Inflammatory macrophage treated with lipopolysaccharide for 4 hours (primary cell): ENCODE data around the gene SERPINC1.
A peak's percentile ranks its signal among the peaks of the same experiment; 100 is the strongest.
"Not testable (repeated sequence)": the region's sequence is repeated elsewhere in the genome, so short reads cannot be mapped to it uniquely, and the experiment has no call there.

Experiments
- DNase-seq: peaks from one replicate; pipeline ENCODE4 v3.0.0-alpha.2; 2020

The SERPINC1 gene

DNA sequence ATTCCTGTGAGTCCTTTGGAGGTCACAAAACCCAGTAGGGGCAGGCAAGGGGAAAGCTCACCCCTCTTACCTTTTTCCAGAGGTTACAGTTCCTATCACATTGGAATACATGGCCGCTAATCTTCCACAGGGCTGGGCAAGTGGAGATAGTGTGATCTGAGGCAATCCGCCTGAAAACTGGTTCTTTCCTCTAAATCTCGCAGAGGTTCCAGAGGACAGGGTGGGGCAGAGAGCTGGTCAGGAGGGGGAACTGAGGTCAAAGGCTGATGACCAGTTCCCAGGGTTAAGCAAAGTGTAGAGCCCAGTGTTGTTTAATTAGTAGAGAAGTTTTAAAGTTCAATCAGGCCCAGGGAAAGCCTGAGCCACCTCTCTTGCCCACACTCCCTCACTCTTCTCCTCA, at the start of gene SERPINC1:
Gene SERPINC1, minus strand, starts transcription at position 179 of the 400 bp plus-strand sequence. Its CDS starts 68 bp downstream, at position 111.
- no peak for DNase-seq

DNA sequence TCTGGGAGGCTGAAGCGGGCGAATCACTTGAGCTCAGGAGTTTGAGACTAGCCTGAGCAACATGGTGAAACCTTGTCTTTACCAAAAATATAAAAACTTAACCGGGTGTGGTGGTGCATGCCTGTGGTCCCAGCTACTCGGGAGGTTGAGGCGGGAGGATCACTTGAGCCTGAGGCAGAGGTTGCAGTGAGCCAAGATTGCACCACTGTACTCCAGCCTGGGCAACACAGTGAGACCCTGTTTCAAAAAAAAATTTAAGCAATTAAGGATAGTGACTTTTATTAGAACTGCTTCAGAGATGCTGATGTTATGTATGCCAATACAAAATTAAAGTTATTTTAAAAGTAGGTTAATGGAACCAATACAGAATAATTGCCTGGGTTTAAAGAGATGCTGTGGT, 48.8 kb upstream of the SERPINC1 start:
- not testable (repeated sequence) for DNase-seq

DNA sequence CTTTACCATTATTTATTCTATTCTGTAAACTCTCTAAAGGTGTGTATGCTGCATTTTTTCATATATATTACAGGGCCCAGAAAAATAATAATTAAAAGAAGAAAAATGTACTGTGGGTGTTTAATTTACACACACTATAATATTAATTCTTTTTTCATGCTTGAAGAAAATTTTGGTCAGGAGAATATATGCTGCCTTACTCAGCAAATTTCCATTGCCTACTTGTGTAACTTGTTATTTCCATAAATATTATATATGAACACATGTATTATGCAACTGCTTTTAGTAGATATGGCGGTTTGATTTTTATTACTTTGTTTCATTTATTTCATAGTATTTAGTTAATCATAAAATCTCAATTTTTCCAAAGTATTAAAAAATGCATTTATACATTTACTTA, 46.4 kb upstream of the SERPINC1 start:
- DNase-seq = no peak

- peak; percentile 31 for DNase-seq
Measured at GRCh38 chr1:173960625-173961024, 43.5 kb upstream of the SERPINC1 start.

DNA sequence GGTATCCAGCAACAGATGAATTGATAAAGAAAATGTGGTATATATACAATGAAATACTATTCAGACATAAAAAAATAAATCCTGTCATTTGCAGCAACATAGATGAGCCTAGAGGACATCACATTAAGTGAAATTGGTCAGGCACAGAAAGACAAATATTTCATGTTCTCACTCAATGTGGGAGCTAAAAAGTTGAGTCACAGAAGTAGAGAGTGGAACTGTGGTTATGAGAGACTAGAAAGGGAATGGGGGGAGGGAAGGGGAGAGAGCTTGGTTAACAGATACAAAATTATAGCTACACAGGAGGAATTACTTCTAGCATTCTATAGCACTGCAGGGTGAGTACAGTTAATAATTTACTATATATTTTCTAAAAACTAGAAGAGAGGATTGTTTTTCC, 37.1 kb upstream of the SERPINC1 start:
- DNase-seq = no peak

DNA sequence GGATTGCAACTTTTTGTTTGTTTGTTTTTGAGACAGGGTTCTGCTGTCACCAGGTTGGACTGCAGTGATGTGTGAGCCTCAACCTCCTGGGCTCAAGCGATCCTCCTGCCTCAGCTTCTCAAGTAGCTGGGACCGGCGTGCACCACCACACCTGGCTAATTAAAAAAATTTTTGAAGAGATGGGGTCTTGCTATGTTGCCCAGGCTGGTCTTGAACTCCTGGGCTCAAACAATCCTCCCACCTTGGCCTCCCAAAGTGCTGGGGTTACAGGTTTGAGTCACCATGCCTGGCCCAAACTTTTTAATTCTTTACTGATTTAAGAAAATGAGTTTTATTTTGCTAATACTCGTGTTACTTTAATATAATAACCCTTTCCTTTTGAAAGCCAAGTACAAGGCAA, 31.5 kb upstream of the SERPINC1 start:
- DNase-seq = no peak

GRCh38 chr1:173946380-173946921, 29.3 kb upstream of the SERPINC1 start:
- no peak for DNase-seq

DNA sequence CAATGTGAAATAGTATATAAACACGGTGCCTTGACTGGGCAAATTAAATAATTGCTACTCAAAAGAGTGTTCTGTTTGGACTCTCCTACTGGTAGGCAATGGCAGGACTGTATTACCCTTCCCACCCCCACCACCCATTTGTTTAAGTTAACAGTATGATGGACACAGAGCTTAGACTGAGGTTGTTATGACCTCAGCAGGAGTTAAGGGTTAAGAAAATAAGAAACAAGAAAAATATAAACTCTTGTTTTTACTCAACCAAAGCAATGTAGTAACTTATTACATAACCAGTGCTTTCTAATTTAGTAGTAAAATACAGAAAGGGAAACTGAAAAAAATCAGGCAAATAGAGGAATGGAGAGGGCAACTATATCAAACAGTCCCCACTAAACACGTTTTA, 19.9 kb upstream of the SERPINC1 start:
- DNase-seq = peak; percentile 2

GRCh38 chr1:173934440-173934839, 17.3 kb upstream of the SERPINC1 start:
- no peak for DNase-seq

- not testable (repeated sequence) for DNase-seq
Measured at GRCh38 chr1:173930541-173930940, 13.4 kb upstream of the SERPINC1 start.

GRCh38 chr1:173925306-173926242, 8.4 kb upstream of the SERPINC1 start:
- no peak for DNase-seq

GRCh38 chr1:173920861-173921260, 3.7 kb upstream of the SERPINC1 start:
- no peak for DNase-seq

- no peak for DNase-seq
Measured at GRCh38 chr1:173917635-173918493, 737 bp upstream of the SERPINC1 start.

- no peak for DNase-seq
Measured at GRCh38 chr1:173916667-173917066, 460 bp downstream of the SERPINC1 start.

GRCh38 chr1:173915596-173915995, 1.5 kb downstream of the SERPINC1 start:
- DNase-seq = no peak

GRCh38 chr1:173914366-173914871, 2.7 kb downstream of the SERPINC1 start:
- DNase-seq = peak; percentile 26

DNA sequence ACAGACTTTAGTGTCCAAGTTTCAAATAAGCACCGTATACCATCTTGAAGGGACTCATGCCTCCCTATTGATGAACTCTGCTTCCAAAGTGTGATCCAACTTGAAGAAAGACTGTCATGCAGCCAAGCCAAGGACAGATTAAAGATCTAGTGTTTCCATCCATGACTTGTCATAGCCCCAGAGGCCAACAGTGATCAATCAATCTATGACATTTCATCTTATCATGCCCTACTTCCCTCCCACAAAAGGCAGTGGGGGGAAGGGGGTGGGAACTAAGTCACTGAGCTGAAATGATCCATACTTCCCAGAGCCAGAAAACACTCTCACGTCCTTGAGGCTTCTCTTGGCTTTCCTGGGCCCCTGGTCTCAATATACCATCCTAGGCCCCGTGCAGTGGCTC, 4.0 kb downstream of the SERPINC1 start:
- DNase-seq = no peak

- DNase-seq = no peak
Measured at GRCh38 chr1:173903827-173904531, 13.1 kb downstream of the SERPINC1 start.

DNA sequence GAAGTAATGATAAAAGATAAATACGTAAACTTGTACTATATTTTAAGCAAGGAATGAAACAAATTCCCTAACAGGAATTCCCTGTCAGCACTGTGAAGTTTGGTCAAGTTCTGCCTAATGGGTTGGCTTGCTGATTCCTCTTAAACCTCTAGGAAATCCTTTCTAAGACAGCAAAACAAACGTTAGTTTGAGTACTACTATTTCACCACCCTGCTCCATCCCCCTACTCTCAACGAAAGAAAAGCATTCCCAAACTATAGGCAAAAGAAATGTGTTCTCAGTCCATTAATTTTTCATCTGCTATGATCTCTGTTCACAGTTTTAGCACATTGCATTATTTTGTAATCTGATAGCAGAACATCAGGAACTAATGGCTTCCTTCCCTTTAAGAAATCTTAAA, 16.1 kb downstream of the SERPINC1 start:
- no peak for DNase-seq

GRCh38 chr1:173900427-173900826, 16.7 kb downstream of the SERPINC1 start:
- DNase-seq = no peak

- no peak for DNase-seq
Measured at GRCh38 chr1:173894189-173894588, 22.9 kb downstream of the SERPINC1 start.

GRCh38 chr1:173893611-173894010, 23.5 kb downstream of the SERPINC1 start:
- DNase-seq = peak; percentile 42
